ENCODE measurements around the gene TSPAN18.

TSPAN18 gene

DNA sequence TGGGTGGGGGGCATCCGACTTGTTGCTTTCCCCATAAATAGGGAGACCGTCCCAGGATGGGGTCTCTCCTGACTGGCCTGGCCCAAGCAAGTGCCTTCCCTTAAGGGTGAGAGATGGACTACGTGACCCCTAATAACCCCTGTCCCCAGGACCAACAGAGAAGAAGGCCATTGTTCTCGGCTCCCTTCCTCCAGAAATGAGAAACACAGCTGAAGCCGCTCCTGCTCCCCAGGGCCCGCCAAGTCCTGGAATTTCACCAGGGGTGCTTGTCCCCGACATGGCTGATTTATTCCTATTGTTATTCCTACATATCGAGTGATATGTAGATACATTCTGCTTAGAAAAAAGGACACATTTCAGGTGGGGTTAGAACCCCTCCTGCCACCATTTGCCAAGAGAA, 123.2 kb downstream of the TSPAN18 start:
- no peak for TF ChIP-seq CTCF (IDR thresholded peaks at IDR 0.05)

- no peak for TF ChIP-seq CTCF (IDR thresholded peaks at IDR 0.05)
Observed at GRCh38 chr11:44851496-44851895, 124.7 kb downstream of the TSPAN18 start.

DNA sequence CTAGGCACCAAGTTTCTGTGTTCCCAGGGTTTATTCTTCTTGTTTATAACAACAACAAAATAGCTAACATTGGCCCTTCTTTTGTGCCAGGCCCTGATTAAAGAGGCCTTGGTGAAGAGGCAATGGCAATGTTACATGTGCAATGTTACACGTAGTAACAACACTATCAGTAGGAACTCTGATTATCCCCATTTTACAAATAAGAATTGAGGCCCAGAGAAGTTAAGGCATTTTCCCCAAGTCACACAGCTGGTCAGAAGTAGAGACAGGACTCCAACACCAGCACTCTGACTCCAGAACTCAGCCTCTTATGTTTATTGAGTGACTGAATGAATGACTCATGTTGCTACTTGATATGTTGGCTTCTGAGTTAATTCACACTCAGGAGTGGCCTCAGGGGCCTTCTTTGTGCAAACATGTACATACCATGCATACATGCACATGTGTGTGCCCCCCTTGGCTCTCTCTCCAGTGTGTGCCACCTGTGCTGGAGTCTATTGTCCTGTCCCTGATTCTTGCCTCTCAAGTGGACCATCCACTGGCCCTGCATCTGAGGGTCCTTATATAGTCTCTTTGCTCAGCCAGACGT, 125.5 kb downstream of the TSPAN18 start:
- TF ChIP-seq CTCF (IDR thresholded peaks at IDR 0.05), result no peak

DNA sequence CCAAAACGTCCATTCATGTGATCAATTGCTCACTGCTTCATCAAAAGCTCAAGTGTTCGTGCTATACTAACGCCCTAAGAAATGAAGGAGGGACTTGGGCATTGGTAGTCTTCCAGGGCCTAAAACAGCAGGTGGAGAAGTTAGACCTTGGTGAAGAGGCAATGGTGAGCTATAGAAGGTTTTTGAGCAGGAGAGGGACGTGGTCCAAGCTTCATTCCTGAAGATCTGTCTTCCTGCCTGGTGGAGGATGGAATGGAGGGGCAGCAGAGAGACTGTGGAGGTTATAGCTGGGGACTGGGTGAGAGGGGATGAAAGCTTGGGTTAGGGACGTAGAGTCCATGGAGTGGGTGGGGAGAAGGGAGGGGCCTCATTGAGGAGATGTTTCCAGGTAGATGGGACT, 126.2 kb downstream of the TSPAN18 start:
- no peak for TF ChIP-seq CTCF (IDR thresholded peaks at IDR 0.05)

DNA sequence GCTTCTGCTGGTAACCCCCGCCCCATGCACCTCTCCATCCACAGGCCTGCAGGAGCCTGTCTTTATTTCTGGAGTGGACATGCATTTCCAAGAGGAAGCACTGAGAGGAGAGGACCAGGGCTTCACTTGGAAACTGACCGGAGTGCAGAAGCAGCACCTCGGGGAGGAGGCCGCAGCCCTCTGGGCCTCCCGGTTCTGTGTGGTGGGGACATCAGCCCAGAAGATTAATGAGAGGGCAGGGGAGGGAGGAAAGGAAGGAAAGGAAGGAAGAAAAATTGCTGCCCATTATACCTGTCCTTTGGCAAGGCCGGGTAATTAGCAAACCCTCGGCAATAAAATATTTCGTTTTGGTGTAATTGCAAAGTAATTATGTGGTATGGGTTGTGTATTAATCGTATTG, 126.9 kb downstream of the TSPAN18 start:
- no peak for TF ChIP-seq CTCF (IDR thresholded peaks at IDR 0.05)

DNA sequence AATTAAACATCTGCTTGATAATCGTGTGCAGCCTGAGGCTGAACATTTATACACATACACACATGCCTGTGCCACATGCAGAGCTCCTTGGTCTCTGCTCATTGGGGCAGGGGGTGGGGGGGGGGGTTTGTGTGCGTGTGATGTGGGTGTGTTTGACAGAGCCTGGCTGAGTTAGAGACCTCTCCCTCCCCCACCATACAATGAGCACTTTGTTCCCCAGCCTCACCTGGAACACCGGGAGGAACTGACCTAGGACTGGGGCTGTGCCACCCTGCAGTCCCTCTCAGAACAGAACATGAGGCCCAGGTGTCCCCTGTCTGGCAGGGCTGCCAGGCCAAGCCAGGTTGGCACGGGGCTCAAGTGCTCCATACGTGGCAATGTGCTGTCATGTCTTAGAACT, 127.3 kb downstream of the TSPAN18 start:
- no peak for TF ChIP-seq CTCF (IDR thresholded peaks at IDR 0.05)

GRCh38 chr11:44854741-44855492, 128.2 kb downstream of the TSPAN18 start:
- no peak for TF ChIP-seq CTCF (IDR thresholded peaks at IDR 0.05)
